IMR-90 (cell line): ENCODE data around the gene PLA2G12B. TPM values are rescaled to one million over a fixed set of nuclear protein-coding genes. Genes with fewer than 3 reads are reported as not detected.

ENCODE experiments used
- ATAC-seq: fragments of 200-7000 bp; cut with Tn5 transposase; 2 replicates; pipeline ENCODE4 v1.9.1; 2020; ENCODE audit warnings: low read depth, mild to moderate bottlenecking, moderate library complexity
- BruUV-seq: library from RNA; stranded (reverse); fragments of 400-500 nt; replicated peaks from 2 replicates; lab custom pipeline; 2021; lab: Mats Ljungman, UMichigan
- CTCF ChIA-PET: fragments of 300-600 bp; formaldehyde crosslinking; extraction: SDS; loops from one replicate; lab custom pipeline; 2021; ENCODE audit warnings: antibody characterized with exemption; lab: Yijun Ruan, JAX
- POLR2A ChIA-PET: fragments of 300-600 bp; sonication (Branson Sonifier 250); formaldehyde crosslinking; loops from one replicate; lab custom pipeline; 2022; ENCODE audit warnings: antibody characterized with exemption; ENCODE audit not compliant: unreplicated experiment; lab: Charles Lee
- DNase-seq: peaks from one replicate; pipeline ENCODE4 v3.0.0; 2013
- H2AFZ ChIP-seq: replicated peaks from 2 replicates; pipeline ENCODE3; 2013; ENCODE audit warnings: low read length, mild to moderate bottlenecking; ENCODE audit not compliant: poor library complexity
- H2AK5ac ChIP-seq: 2 replicates; pipeline ENCODE4 v1.6.1; 2013; ENCODE audit warnings: low read depth, low read length, inconsistent platforms
- H2AK9ac ChIP-seq: replicated peaks from 2 replicates; pipeline ENCODE3; 2013; ENCODE audit warnings: mild to moderate bottlenecking, low read depth, low read length, moderate library complexity; ENCODE audit not compliant: poor library complexity
- H2BK120ac ChIP-seq: 2 replicates; pipeline ENCODE4 v1.6.1; 2013; ENCODE audit warnings: low read depth, low read length, inconsistent platforms
- H2BK15ac ChIP-seq: 3 replicates; pipeline ENCODE4 v1.6.1; 2013; ENCODE audit warnings: low read depth, low read length, inconsistent platforms
- H2BK20ac ChIP-seq: 2 replicates; pipeline ENCODE4 v1.6.1; 2013; ENCODE audit warnings: low read depth, mild to moderate bottlenecking, inconsistent platforms, low read length, moderate library complexity
- H2BK5ac ChIP-seq: 2 replicates; pipeline ENCODE4 v1.6.1; 2013; ENCODE audit warnings: mild to moderate bottlenecking, low read depth, low read length, inconsistent platforms; ENCODE audit not compliant: poor library complexity, severe bottlenecking
- H3K14ac ChIP-seq: replicated peaks from 2 replicates; pipeline ENCODE4 v1.6.1; 2013; ENCODE audit warnings: low read depth, low read length, inconsistent platforms
- H3K18ac ChIP-seq: 2 replicates; pipeline ENCODE4 v1.6.1; 2013; ENCODE audit warnings: low read depth, low read length, control low read depth
- H3K23ac ChIP-seq: 2 replicates; pipeline ENCODE4 v1.6.1; 2013; ENCODE audit warnings: low read depth, low read length, inconsistent platforms
- H3K27ac ChIP-seq: 2 replicates; pipeline ENCODE4 v1.5.1; 2013; ENCODE audit warnings: mild to moderate bottlenecking, control low read depth, low read length; ENCODE audit not compliant: insufficient read depth
- H3K27me3 ChIP-seq: 2 replicates; pipeline ENCODE4 v1.6.1; 2013; ENCODE audit warnings: low read length; ENCODE audit not compliant: control insufficient read depth, insufficient read depth
- H3K36me3 ChIP-seq: 2 replicates; pipeline ENCODE4 v1.6.1; 2013; ENCODE audit warnings: low read length, mixed read lengths; ENCODE audit not compliant: control insufficient read depth, insufficient read depth
- H3K4ac ChIP-seq: 2 replicates; pipeline ENCODE4 v1.6.1; 2013; ENCODE audit warnings: low read depth, low read length, inconsistent platforms
- H3K4me1 ChIP-seq: 2 replicates; pipeline ENCODE4 v1.6.1; 2013; ENCODE audit warnings: low read length, mixed read lengths; ENCODE audit not compliant: control insufficient read depth, insufficient read depth
- H3K4me2 ChIP-seq: 2 replicates; pipeline ENCODE4 v1.6.1; 2013; ENCODE audit warnings: low read depth, mild to moderate bottlenecking, control low read depth, low read length, moderate library complexity
- H3K4me3 ChIP-seq: 2 replicates; pipeline ENCODE4 v1.5.1; 2013; ENCODE audit warnings: low read depth, mild to moderate bottlenecking, control low read depth, low read length, moderate library complexity; ENCODE audit not compliant: insufficient read depth
- H3K56ac ChIP-seq: 2 replicates; pipeline ENCODE4 v1.6.1; 2013; ENCODE audit warnings: low read length, inconsistent platforms; ENCODE audit not compliant: insufficient read depth; ENCODE audit errors: extremely low read depth
- H3K79me1 ChIP-seq, 2 experiments: 2 replicates each; pipeline ENCODE4 v1.6.1; 2013; ENCODE audit warnings: low read length in 2 of 2, inconsistent platforms in 1 of 2, low read depth in 1 of 2
- H3K9ac ChIP-seq: 2 replicates; pipeline ENCODE4 v1.6.1; 2013; ENCODE audit warnings: low read depth, low read length, control low read depth
- H3K9me1 ChIP-seq: 2 replicates; pipeline ENCODE4 v1.6.1; 2013; ENCODE audit warnings: low read length, inconsistent platforms; ENCODE audit not compliant: insufficient read depth
- H3K9me3 ChIP-seq: 2 replicates; pipeline ENCODE4 v1.6.1; 2013; ENCODE audit warnings: low read length; ENCODE audit not compliant: control insufficient read depth, insufficient read depth
- H4K20me1 ChIP-seq: 2 replicates; pipeline ENCODE4 v1.6.1; 2013; ENCODE audit warnings: low read length, inconsistent platforms; ENCODE audit not compliant: insufficient read depth
- H4K5ac ChIP-seq: 2 replicates; pipeline ENCODE4 v1.6.1; 2013; ENCODE audit warnings: mild to moderate bottlenecking, low read depth, low read length, control low read depth
- H4K8ac ChIP-seq, 2 experiments: 2 replicates each; pipeline ENCODE4 v1.6.1; 2013; ENCODE audit warnings: low read depth in 2 of 2, low read length in 2 of 2, control low read depth in 1 of 2, inconsistent platforms in 1 of 2
- H4K91ac ChIP-seq: 2 replicates; pipeline ENCODE4 v1.6.1; 2013; ENCODE audit warnings: low read depth, low read length, inconsistent platforms; ENCODE audit not compliant: insufficient read depth
- BHLHE40 ChIP-seq: fragments of 150-350 bp; IDR thresholded peaks from 2 replicates; pipeline ENCODE4 v1.6.1; 2016; ENCODE audit warnings: mild to moderate bottlenecking, low read depth, low read length
- CHD1 ChIP-seq: IDR thresholded peaks from 2 replicates; pipeline ENCODE4 v1.6.1; 2012; ENCODE audit warnings: low read depth, low read length, improper control_type of control experiment
- FOS ChIP-seq: fragments of 150-350 bp; IDR thresholded peaks from 2 replicates; pipeline ENCODE4 v1.6.1; 2016; ENCODE audit warnings: low read depth, low read length
- MAFK ChIP-seq: IDR thresholded peaks from 2 replicates; pipeline ENCODE4 v1.6.1; 2012; ENCODE audit warnings: low read depth, low read length, improper control_type of control experiment
- NFE2L2 ChIP-seq: fragments of 150-350 bp; IDR thresholded peaks from 2 replicates; pipeline ENCODE4 v1.6.1; 2016; ENCODE audit warnings: low read depth, mild to moderate bottlenecking, low read length
- POLR2A ChIP-seq: IDR thresholded peaks from 2 replicates; pipeline ENCODE4 v1.6.1; 2012; ENCODE audit warnings: mild to moderate bottlenecking, low read depth, low read length
- RAD21 ChIP-seq: IDR thresholded peaks from 2 replicates; pipeline ENCODE4 v1.6.1; 2012; ENCODE audit warnings: low read length, improper control_type of control experiment
- WGBS, 2 experiments: methylation state at CpG; one replicate each; pipeline versions ENCODE4 v1.1.5 to v1.1.7; 2013; ENCODE audit warnings: missing lambda C conversion rate in 2 of 2; ENCODE audit not compliant: insufficient read length in 1 of 2; ENCODE audit errors: extremely low coverage in 2 of 2; 5-methylcytosine and 5-hydroxymethylcytosine counted together
- dilution Hi-C: fragments of 300-500 bp; cut with HindIII; formaldehyde crosslinking; loops from one replicate; pipeline ENCODE4 v1.14.3; 2018; ENCODE audit warnings: low sequenced_read_pairs; ENCODE audit not compliant: unreplicated experiment
- in situ Hi-C: fragments of 300-500 bp; cut with MboI; formaldehyde crosslinking; loops from 3 replicates; pipeline ENCODE4 v1.14.3; 2019; ENCODE audit warnings: low sequenced_read_pairs, inconsistent platforms, mixed read lengths
- intact Hi-C: fragments of 100-400 bp; cut with micrococcal nuclease; formaldehyde crosslinking; loops from 2 replicates; pipeline ENCODE4 v1.10.0; 2022
- polyA plus RNA-seq, 3 experiments: library from polyadenylated mRNA; depleted of rRNA; stranded (reverse); fragments of >200 nt; gene quantifications; 2 replicates each; pipeline ENCODE4 v1.2.3, GENCODE V29; 2012; ENCODE audit warnings: low replicate concordance in 1 of 3
- total RNA-seq: library from RNA; depleted of rRNA; stranded (reverse); fragments of >200 nt; gene quantifications from 2 replicates; pipeline ENCODE4 v1.2.3, GENCODE V29; 2012

The PLA2G12B gene
- total and polyA plus RNA-seq, 2 of the 4 experiments (the other 2 are of a cell fraction): not detected

- 95 to 100% methylated on average over 1 to 3 of the region's 11 CpGs for WGBS, 2 experiments
- in situ Hi-C loops: no loop called here
Measured at GRCh38 chr10:72895236-72895850, 59.3 kb downstream of the PLA2G12B start.

More at GRCh38 chr10:72895236-72895850, 59.3 kb downstream of the PLA2G12B start:
- Histone ChIP-seq H3K14ac (no peak overlapping the region), H3K4ac (no peak overlapping the region), H2BK120ac (no peak overlapping the region), H2BK5ac (no peak overlapping the region), H4K5ac (no peak overlapping the region), H3K36me3 (no peaks in the 10 kb centered on the region), H3K4me1 (no peaks in the 10 kb centered on the region), H3K9ac (no peak overlapping the region), H2BK15ac (no peak overlapping the region), H3K23ac (no peak overlapping the region), H3K27ac (no peak overlapping the region), H3K4me3 (no peak overlapping the region), H4K91ac (no peak overlapping the region), H3K18ac (no peak overlapping the region), H3K56ac (no peak overlapping the region), H4K8ac (no peak overlapping the region), H2AK9ac (no peak overlapping the region), H3K79me1 (no peaks in the 10 kb centered on the region), H2AFZ (no peak overlapping the region), H3K9me1 (no peaks in the 10 kb centered on the region), H4K20me1 (no peaks in the 10 kb centered on the region), H2AK5ac (no peak overlapping the region), H2BK20ac (no peak overlapping the region), H3K27me3 (peaks cover 3% of the 10 kb centered on the region; the same call in 1 of the 2 replicates), H3K9me3 (no peaks in the 10 kb centered on the region), H3K4me2 (no peak overlapping the region)
- no TSS peak for BruUV-seq
- ATAC-seq: no peak
- dilution Hi-C loops (no loop called here), intact Hi-C loops (no loop called here)
- TF ChIP-seq MAFK (no peak), BHLHE40 (no peak), CHD1 (no peak), RAD21 (no peak), POLR2A (no peak), NFE2L2 (no peak), FOS (no peak)
- no peak for DNase-seq
- ChIA-PET CTCF (no interaction called here), POLR2A (no interaction called here)
